ENCODE measurements around the gene KNSTRN.
A peak's percentile ranks its signal among the peaks of the same experiment; 100 is the strongest.

Gene KNSTRN

DNA sequence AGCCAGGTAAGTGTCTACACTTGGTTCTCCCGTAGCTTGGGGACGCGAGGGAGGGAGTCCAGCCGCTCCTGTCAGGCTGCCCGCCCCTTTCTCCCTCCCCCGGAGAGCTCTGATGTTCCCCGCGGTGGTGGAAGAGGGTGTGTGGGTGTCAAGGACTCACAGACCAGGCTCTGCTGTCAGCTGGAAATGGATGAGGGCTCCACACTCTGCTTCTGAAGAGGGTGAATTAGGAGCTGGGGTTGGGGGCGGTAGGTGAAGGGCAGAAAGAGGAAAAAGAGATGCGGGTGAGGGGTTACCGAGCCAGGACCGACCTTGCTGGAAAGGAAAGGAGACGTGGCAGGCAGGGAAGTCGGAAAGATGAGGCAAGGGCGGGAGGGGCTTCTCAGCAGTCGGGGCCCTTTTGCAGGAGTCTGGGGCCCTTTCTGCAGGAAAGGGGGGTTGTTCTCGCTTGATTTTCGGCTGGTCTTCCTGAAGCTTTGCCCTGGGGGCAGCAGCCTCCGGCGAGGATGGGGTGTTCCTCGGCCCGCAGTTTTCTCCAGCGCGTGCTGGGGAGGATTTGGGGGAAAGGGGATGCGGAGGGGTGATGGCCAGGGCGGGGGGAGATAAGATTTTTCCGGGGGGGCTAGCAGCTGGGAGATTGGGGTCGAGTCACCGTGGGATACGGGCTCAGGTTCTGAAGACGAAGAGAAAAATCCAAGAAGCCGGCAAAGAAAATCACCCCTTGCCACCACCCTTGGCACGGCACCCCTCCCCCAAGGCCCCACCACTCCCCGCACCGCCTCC lies 57.6 kb downstream of the KNSTRN start:
- H3K27ac ChIP-seq (ENCODE audit: low read depth, low read length), result no peak overlapping the region
- no peaks in the 10 kb centered on the region for H3K36me3 ChIP-seq (ENCODE audit: low read length)
- TF ChIP-seq, protein P1, sequence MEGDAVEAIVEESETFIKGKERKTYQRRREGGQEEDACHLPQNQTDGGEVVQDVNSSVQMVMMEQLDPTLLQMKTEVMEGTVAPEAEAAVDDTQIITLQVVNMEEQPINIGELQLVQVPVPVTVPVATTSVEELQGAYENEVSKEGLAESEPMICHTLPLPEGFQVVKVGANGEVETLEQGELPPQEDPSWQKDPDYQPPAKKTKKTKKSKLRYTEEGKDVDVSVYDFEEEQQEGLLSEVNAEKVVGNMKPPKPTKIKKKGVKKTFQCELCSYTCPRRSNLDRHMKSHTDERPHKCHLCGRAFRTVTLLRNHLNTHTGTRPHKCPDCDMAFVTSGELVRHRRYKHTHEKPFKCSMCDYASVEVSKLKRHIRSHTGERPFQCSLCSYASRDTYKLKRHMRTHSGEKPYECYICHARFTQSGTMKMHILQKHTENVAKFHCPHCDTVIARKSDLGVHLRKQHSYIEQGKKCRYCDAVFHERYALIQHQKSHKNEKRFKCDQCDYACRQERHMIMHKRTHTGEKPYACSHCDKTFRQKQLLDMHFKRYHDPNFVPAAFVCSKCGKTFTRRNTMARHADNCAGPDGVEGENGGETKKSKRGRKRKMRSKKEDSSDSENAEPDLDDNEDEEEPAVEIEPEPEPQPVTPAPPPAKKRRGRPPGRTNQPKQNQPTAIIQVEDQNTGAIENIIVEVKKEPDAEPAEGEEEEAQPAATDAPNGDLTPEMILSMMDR (IDR thresholded peaks at IDR 0.05; ENCODE audit: insufficient read depth, low read length, poor library complexity, severe bottlenecking), result no peak
- TF ChIP-seq EZH2phosphoT487 (conservative IDR thresholded peaks at IDR 0.05; ENCODE audit: low read length), result no peak
- H3K27me3 ChIP-seq (ENCODE audit: low read length), result no peaks in the 10 kb centered on the region
- peak overlapping the region; percentile 66 for H3K4me3 ChIP-seq (ENCODE audit: insufficient read depth, low read length, poor library complexity, severe bottlenecking)
- no peaks in the 10 kb centered on the region for H3F3A ChIP-seq (ENCODE audit: insufficient read depth)
- peak overlapping the region; percentile 70 for H3K9ac ChIP-seq (ENCODE audit: low read length)
- peaks cover 36% of the 10 kb centered on the region for H3K79me2 ChIP-seq (ENCODE audit: insufficient read depth, low read length)
- no peaks in the 10 kb centered on the region for H3K9me3 ChIP-seq (ENCODE audit: insufficient read depth, low read length)
- H3K9me2 ChIP-seq (replicated peaks; ENCODE audit: insufficient read depth, low read length), result no peaks in the 10 kb centered on the region
- H2AFZ ChIP-seq (ENCODE audit: low read depth, low read length, severe bottlenecking), result peak overlapping the region; percentile 78
- H4K20me1 ChIP-seq (ENCODE audit: low read depth, low read length), result peaks cover 18% of the 10 kb centered on the region; the same call in 1 of the 2 replicates
- H3K4me2 ChIP-seq (ENCODE audit: low read depth, low read length, poor library complexity, severe bottlenecking), result peak overlapping the region; percentile 96

DNA sequence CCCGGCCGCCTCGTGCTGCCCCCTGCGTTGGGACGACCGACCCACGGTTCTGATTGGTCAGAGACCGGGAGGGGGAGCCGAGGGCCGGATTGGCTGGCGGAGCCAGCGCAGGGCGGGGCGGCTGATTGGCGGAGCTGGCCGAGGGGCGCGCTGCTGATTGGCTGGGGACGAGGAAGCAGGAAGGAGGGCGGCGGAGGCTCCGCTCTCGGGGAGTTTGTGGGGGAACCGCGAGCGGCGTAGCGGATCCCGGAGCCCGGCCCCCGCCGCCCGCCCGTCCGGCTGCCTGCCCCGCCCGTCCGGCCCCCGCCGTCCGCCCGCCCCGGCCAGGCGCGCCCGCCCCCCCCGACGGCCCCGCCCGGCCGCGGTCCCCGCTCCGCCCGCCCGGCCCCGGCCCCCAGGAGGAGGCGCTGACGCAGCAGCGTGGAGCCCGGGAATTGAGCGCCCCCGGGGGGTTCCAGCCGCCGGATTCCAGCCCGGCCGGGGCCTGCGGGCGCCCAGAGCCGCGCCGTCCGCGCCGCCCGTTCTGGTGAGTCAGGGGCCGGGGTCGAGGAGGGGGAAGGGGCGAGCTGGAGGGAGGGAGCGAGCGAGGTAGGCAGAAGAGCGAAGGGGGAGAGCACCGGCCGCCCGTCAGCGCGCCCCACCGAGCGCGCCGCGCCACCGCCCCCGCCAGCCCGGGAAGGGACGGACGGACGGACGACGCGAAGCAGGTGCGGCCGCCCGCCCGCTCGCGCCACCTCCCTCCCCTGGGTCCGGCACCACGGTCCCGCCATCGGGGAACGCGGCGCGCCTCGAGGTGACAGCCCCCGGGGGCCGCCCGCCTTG lies 58.4 kb downstream of the KNSTRN start, which contains the start of gene BAHD1:
BAHD1 (plus strand) TSS at position 211 of the 822 bp plus-strand sequence. CDS start 17,512 bp downstream, outside the sequence.
- Histone ChIP-seq H4K20me1 (ENCODE audit: low read depth, low read length) (peaks cover 18% of the 10 kb centered on the region; the same call in 1 of the 2 replicates), H3K9me3 (ENCODE audit: insufficient read depth, low read length) (no peaks in the 10 kb centered on the region), H3K4me2 (ENCODE audit: low read depth, low read length, poor library complexity, severe bottlenecking) (peak within 1 kb of the TSS; percentile 96), H3K27me3 (ENCODE audit: low read length) (no peaks in the 10 kb centered on the region), H3K4me3 (ENCODE audit: insufficient read depth, low read length, poor library complexity, severe bottlenecking) (peak within 1 kb of the TSS; percentile 82), H3K79me2 (ENCODE audit: insufficient read depth, low read length) (peaks cover 44% of the 10 kb centered on the region), H3K27ac (ENCODE audit: low read depth, low read length) (no peak within 1 kb of the TSS), H3K36me3 (ENCODE audit: low read length) (no peaks in the 10 kb centered on the region), H2AFZ (ENCODE audit: low read depth, low read length, severe bottlenecking) (peak within 1 kb of the TSS; percentile 78), H3K9ac (ENCODE audit: low read length) (peak within 1 kb of the TSS; percentile 77), H3F3A (ENCODE audit: insufficient read depth) (no peaks in the 10 kb centered on the region), H3K9me2 (replicated peaks; ENCODE audit: insufficient read depth, low read length) (no peaks in the 10 kb centered on the region)
- TF ChIP-seq, protein P1 (IDR thresholded peaks at IDR 0.05; ENCODE audit: insufficient read depth, low read length, poor library complexity, severe bottlenecking), result no peak
- TF ChIP-seq EZH2phosphoT487 (conservative IDR thresholded peaks at IDR 0.05; ENCODE audit: low read length), result no peak

DNA sequence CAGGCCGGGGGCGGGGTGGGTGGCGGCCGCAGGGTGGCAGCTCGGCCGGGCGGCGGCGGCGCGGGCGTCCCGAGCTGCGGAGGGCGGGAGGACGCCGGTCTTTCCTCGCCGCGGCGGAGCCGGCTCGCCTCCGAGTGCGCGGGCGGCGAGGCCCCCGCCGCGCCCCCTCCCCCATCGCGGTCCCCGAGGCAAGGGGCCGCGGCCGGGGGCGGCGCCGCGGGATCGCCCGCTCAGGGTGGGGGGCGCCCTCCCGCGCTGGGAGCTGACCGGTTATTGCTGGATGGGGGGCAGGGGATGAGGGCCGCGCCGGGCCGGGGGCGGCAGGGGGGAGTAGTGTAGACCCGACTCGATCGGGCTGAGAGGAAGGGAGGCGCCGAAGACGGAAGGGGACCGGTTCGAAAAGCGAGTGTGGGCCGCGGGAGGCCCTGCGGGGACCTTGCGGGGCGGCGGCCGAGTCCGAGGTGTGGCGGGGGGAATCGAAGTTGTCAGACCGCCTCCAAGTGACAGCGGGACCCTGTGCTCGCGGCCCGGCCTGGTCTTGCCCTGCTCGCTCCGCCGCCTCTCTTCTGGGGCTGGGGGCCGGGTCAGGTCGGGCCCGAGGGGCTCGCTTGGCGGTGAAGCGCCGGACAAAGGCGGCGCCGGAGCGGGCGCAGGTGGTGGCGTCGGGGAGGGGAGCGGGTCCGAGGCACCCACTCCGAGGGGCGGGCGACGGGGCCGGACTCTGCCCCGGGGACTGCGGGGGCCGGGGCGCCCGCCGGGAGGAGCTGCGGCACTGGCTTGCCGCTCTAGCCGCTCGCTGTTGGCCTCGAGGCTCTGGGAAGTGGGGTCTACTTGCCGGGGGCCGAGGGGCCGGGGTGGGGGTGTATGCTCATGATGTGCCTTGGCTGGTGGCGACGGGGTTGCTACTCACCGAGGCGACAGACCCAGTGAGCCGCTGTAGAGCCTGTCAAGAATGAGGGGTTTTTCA lies 59.3 kb downstream of the KNSTRN start:
- TF ChIP-seq, protein P1 (IDR thresholded peaks at IDR 0.05; ENCODE audit: insufficient read depth, low read length, poor library complexity, severe bottlenecking), result no peak
- no peak for TF ChIP-seq EZH2phosphoT487 (conservative IDR thresholded peaks at IDR 0.05; ENCODE audit: low read length)
- H2AFZ ChIP-seq (ENCODE audit: low read depth, low read length, severe bottlenecking), result no peak overlapping the region
- H3K27ac ChIP-seq (ENCODE audit: low read depth, low read length), result no peak overlapping the region
- H3K4me2 ChIP-seq (ENCODE audit: low read depth, low read length, poor library complexity, severe bottlenecking), result peak overlapping the region; percentile 66
- no peaks in the 10 kb centered on the region for H3F3A ChIP-seq (ENCODE audit: insufficient read depth)
- peak overlapping the region; percentile 77 for H3K9ac ChIP-seq (ENCODE audit: low read length)
- H4K20me1 ChIP-seq (ENCODE audit: low read depth, low read length), result peaks cover 18% of the 10 kb centered on the region; the same call in 1 of the 2 replicates
- peak overlapping the region; percentile 82 for H3K4me3 ChIP-seq (ENCODE audit: insufficient read depth, low read length, poor library complexity, severe bottlenecking)
- no peaks in the 10 kb centered on the region for H3K36me3 ChIP-seq (ENCODE audit: low read length)
- peaks cover 53% of the 10 kb centered on the region for H3K79me2 ChIP-seq (ENCODE audit: insufficient read depth, low read length)
- H3K9me2 ChIP-seq (replicated peaks; ENCODE audit: insufficient read depth, low read length), result no peaks in the 10 kb centered on the region
- H3K27me3 ChIP-seq (ENCODE audit: low read length), result no peaks in the 10 kb centered on the region
- no peaks in the 10 kb centered on the region for H3K9me3 ChIP-seq (ENCODE audit: insufficient read depth, low read length)
